ENCODE data around the gene DYNLT5. TPM values are rescaled to one million over a fixed set of nuclear protein-coding genes. Genes with fewer than 3 reads are reported as not detected.

The DYNLT5 gene
- polyA plus RNA-seq, 1 of the 3 experiments (the other 2 are of a cell fraction) = not detected

GRCh38 chr1:66787641-66788040 is 35.4 kb downstream of the DYNLT5 start:
- H3K27ac ChIP-seq (ENCODE audit: low read depth in 2 of 2, low read length in 1 of 2) = no peak overlapping the region
- no peaks in the 10 kb centered on the region for H3K36me3 ChIP-seq (replicated peaks in 1 of 2; ENCODE audit: control insufficient read depth in 1 of 2, insufficient read depth in 2 of 2, low read length in 1 of 2)
- H2AFZ ChIP-seq (ENCODE audit: low read depth) = no peak overlapping the region
- WGBS (ENCODE audit: low lambda C conversion rate) = 93% methylated on average over 4 of the region's 4 CpGs
- no peaks in the 10 kb centered on the region for H3F3A ChIP-seq (replicated peaks; ENCODE audit: insufficient read depth)
- no peaks in the 10 kb centered on the region for H3K4me1 ChIP-seq (ENCODE audit: control insufficient read depth in 1 of 2, insufficient read depth in 2 of 2, low read depth in 1 of 2, low read length in 1 of 2)
- no peaks in the 10 kb centered on the region for H3K9me3 ChIP-seq
- no peak for TF ChIP-seq ELF1 (IDR thresholded peaks at IDR 0.05)
- no peak for TF ChIP-seq FOXJ3 (CRISPR knock-in tag; IDR thresholded peaks at IDR 0.05)
- TF ChIP-seq IRF3 (IDR thresholded peaks at IDR 0.05; ENCODE audit: low read depth, low read length) = no peak
- no peak for TF ChIP-seq TCF12 (IDR thresholded peaks at IDR 0.05)
- TF ChIP-seq SMC3 (IDR thresholded peaks at IDR 0.05; ENCODE audit: low read depth, low read length) = no peak
- TF ChIP-seq MEF2A (IDR thresholded peaks at IDR 0.05; ENCODE audit: borderline replicate concordance, low read depth) = no peak
- no peak for TF ChIP-seq SIN3A (IDR thresholded peaks at IDR 0.05; ENCODE audit: borderline replicate concordance, low read depth, low read length)
- no peak for TF ChIP-seq RAD21 (IDR thresholded peaks at IDR 0.05; ENCODE audit: low read length)
- no peak for TF ChIP-seq FOSL2 (IDR thresholded peaks at IDR 0.05; ENCODE audit: borderline replicate concordance, low read depth)
- TF ChIP-seq NRF1 (IDR thresholded peaks at IDR 0.05; ENCODE audit: low read depth, low read length) = no peak
- TF ChIP-seq POLR2AphosphoS5 (IDR thresholded peaks at IDR 0.05; ENCODE audit: low read depth, low read length) = no peak
- TF ChIP-seq RXRA (IDR thresholded peaks at IDR 0.05; ENCODE audit: borderline replicate concordance, low read depth) = no peak
- H3K79me2 ChIP-seq (ENCODE audit: insufficient read depth) = no peaks in the 10 kb centered on the region
- no peaks in the 10 kb centered on the region for H3K9me2 ChIP-seq
- H4K20me1 ChIP-seq (ENCODE audit: insufficient read depth) = no peaks in the 10 kb centered on the region
- no peak overlapping the region for H3K4me2 ChIP-seq
- no peak overlapping the region for H3K9ac ChIP-seq
- no peaks in the 10 kb centered on the region for H3K27me3 ChIP-seq (ENCODE audit: insufficient read depth)
- no peak overlapping the region for H3K4me3 ChIP-seq (ENCODE audit: low read depth in 2 of 2, low read length in 1 of 2)
- ChIA-PET CTCF (no interaction called here), POLR2A (no interaction called here)
- no peak for DNase-seq

- TF ChIP-seq FOSL2 (IDR thresholded peaks at IDR 0.05; ENCODE audit: borderline replicate concordance, low read depth) (no peak), RCOR1 (IDR thresholded peaks at IDR 0.05; ENCODE audit: low read length) (no peak), GATA2 (CRISPR knock-in tag; IDR thresholded peaks at IDR 0.05) (no peak), PBX3 (IDR thresholded peaks at IDR 0.05) (no peak), RAD21 (IDR thresholded peaks at IDR 0.05; ENCODE audit: low read length) (no peak), MAX (IDR thresholded peaks at IDR 0.05; ENCODE audit: low read depth) (no peak), ZBTB33 (IDR thresholded peaks at IDR 0.05; ENCODE audit: borderline replicate concordance, low read depth) (no peak), MXI1 (IDR thresholded peaks at IDR 0.05; ENCODE audit: low read depth, low read length) (no peak), YY1 (IDR thresholded peaks at IDR 0.05; ENCODE audit: low read depth) (no peak), RXRA (IDR thresholded peaks at IDR 0.05; ENCODE audit: borderline replicate concordance, low read depth) (no peak), RFX5 (IDR thresholded peaks at IDR 0.05; ENCODE audit: low read length) (no peak), CHD2 (IDR thresholded peaks at IDR 0.05; ENCODE audit: low read length, partially characterized antibody) (no peak), SMC3 (IDR thresholded peaks at IDR 0.05; ENCODE audit: low read depth, low read length) (no peak), NRF1 (IDR thresholded peaks at IDR 0.05; ENCODE audit: low read depth, low read length) (no peak), ELF1 (IDR thresholded peaks at IDR 0.05) (no peak), NFIC (IDR thresholded peaks at IDR 0.05; ENCODE audit: borderline replicate concordance) (no peak), MEF2A (IDR thresholded peaks at IDR 0.05; ENCODE audit: borderline replicate concordance, low read depth) (no peak), EZH2phosphoT487 (IDR thresholded peaks at IDR 0.05; ENCODE audit: borderline replicate concordance, low read depth) (no peak), TAF1 (IDR thresholded peaks at IDR 0.05; ENCODE audit: borderline replicate concordance, low read depth, low read length) (no peak)
- Histone ChIP-seq H3K36me3 (replicated peaks in 1 of 2; ENCODE audit: control insufficient read depth in 1 of 2, insufficient read depth in 2 of 2, low read length in 1 of 2) (no peaks in the 10 kb centered on the region), H3K9me3 (no peaks in the 10 kb centered on the region), H3K9me2 (no peaks in the 10 kb centered on the region), H2AFZ (ENCODE audit: low read depth) (no peak overlapping the region), H3K79me2 (ENCODE audit: insufficient read depth) (no peaks in the 10 kb centered on the region), H3F3A (replicated peaks; ENCODE audit: insufficient read depth) (no peaks in the 10 kb centered on the region), H3K4me3 (ENCODE audit: low read depth in 2 of 2, low read length in 1 of 2) (no peak overlapping the region), H4K20me1 (ENCODE audit: insufficient read depth) (no peaks in the 10 kb centered on the region), H3K4me2 (no peak overlapping the region), H3K4me1 (ENCODE audit: control insufficient read depth in 1 of 2, insufficient read depth in 2 of 2, low read depth in 1 of 2, low read length in 1 of 2) (no peaks in the 10 kb centered on the region), H3K9ac (no peak overlapping the region), H3K27me3 (ENCODE audit: insufficient read depth) (no peaks in the 10 kb centered on the region), H3K27ac (ENCODE audit: low read depth in 2 of 2, low read length in 1 of 2) (no peak overlapping the region)
- 69% methylated on average over 6 of the region's 6 CpGs for WGBS (ENCODE audit: low lambda C conversion rate)
- ChIA-PET POLR2A (no interaction called here), CTCF (no interaction called here)
- DNase-seq = no peak
Observed at GRCh38 chr1:66788231-66788939, 36.1 kb downstream of the DYNLT5 start.
